ENCODE data around the gene CHST2.

CHST2 gene

DNA sequence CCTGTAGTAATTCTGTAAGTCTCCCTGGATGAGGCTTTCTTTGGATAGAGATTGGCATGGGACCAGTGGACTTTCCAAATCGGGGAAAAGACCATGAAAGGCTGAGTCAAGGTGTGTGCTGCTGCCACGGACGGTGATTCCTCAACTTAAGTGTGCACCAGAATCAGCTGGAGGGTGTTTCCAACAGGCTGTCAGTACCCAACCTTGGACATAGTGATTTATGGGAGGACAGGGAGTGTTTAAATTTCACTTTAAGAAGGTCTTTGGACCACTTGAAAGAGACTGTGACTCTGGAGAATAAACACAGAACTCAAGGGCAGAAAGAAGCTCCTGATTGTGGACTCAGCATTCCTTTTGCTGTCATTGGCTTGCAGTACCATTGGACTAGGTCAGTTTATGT lies 20.4 kb upstream of the CHST2 start:
- DNase-seq: no peak

DNA sequence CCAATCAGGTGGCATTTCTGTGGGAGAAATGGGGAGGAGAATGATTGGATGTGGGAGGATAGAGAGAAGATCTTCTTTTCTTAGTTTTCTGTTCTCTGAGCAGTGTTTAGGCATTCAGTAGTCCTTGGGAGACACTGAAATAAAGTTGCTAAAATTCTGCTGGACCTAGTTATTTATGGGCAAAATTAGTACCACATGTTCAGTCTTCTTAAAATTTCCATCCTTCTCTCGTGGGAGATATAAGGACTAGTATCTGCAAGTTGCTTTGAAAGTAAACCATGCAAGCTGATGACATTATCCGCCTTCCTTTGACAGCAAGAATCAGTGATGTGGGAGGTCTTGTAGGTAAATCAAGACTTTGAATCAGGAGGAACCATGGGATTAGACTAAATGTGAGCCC lies 19.9 kb upstream of the CHST2 start:
- DNase-seq: no peak

DNA sequence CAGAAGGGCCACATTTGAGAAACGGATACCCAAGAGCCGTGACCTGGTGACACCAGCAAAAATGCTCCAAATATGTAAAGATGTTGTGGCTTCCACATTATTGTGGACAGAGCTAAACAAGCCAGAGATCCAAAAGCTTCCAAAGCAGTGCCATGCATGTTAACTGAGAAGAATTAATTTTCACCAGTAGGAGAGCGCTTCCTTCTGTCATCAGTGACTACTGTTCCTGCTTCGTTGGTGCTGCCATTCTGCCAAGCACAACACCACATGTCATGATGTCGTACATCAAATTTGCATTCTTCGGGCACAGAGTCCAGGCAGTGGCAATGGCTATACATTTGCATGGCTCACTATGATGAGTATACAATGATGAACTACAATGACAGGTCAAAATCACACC lies 19.1 kb upstream of the CHST2 start:
- DNase-seq: no peak

DNA sequence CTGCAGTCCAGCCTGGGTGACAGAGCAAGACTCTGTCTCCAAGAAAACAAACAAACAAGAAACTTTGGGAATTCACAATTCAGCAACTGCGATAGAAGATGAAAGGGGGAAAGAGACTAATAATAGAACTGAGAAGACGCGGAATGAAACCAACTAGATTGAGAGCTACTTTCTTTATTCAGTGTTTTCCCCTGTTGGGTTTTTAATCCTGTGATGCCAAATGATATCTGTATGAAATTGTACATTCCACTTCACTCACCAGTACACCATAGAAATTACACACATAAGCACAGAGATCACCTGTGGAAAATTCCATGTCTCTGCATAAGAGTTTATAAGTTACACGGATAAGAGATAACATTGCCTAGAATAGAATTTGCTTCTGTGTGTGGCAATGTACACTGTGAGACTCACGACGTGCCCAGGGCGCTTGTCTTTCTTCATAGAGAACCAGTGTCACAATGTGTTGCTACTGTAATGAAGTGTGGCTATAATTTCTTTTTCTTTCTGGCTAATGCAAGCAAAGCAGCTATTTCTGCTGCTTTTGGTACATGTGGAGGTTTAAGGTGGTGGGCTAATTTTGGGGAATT lies 17.7 kb upstream of the CHST2 start:
- DNase-seq: no peak

DNA sequence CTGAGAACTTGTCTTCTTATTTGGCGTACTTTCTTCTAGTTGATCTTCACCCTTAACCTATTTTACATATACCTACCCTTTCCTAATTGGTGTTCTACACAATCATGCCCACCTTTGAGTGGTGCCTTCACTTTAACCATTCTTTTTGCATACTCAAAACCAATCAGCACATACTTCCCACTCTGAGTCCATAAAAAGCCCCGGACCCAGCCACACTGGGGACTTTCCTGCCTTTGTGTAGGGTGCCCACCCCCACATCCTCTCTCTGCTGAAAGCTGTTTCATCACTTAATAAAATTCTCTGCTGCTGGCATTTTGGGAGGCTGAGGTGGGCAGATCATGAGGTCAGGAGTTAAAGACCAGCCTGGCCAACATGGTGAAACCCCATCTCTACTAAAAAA lies 15.9 kb upstream of the CHST2 start:
- no peak for DNase-seq

DNA sequence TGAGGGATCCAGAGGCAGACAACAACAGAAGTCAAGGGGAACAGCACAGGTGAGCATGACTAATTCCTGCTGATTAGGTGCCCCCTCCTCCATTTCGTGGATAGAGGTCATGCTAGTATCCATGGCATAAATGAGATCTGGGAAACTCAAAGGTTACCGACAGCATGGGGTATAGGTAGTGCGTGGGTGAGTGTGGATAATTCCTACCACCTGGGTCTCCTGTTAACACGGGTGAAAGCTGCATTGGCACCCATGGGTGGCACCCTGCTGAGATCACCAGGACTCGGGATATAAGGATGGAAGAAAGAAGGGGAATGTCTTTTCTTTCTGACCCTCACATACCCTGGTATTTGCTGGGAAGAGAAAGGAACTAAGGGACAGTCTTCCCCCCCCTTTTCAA lies 14.4 kb upstream of the CHST2 start:
- no peak for DNase-seq

DNA sequence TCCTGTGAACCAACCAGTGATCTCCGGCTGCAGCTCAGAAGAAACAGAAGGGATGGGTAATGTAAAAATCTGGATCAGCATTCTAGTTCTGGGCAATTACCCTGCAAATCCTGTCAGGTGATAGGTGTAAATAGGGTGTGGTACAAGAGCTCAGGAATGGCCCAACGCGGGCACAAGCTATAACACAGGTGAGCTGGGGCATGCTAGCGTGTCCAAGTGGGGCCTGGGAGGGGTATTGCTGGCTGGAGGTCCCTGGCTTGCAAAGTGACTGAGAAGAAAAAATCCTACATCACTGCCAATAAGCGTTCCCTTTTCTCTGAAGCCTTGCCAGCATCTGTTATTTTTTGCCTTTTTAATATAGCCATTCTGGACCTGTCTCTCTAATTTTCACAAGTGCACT lies 9.7 kb upstream of the CHST2 start:
- DNase-seq: no peak

DNA sequence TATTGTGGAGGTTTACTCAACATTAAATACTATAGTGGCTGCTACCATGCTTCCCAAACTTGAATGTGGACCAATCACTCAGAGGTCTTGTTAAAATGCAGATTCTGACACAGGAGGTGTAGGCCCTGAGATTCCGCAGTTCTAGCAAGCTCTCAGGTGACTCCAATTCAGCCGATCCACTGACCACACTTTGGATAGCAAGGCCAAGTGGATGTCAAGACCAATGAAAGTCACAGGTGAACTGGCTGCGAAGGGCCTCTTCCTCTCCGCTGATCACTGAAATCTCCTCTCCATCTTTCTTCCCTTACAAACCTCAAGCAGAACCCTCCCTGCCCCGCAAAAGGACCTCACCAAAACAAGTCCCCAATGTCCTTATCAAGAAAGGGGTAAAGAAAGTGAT lies 9.2 kb upstream of the CHST2 start:
- DNase-seq: no peak

DNA sequence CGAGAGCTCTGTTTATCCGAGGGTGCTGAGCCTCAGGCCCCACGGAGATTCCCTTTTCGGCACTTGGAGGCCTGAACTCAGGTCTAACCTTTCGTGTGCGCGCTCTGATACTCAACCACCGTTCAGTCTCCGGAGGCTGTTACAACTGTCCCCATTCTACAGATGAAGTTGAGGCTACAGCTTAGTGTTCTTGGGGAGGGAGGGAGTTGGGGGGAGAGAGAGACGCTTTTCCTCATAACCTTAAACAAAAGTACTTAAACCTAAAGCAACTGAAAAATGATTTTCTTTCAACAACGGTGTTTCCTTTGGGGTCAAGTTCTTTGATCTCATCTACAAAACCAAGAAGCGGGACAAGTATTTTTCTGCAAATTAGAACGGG lies 952 bp upstream of the CHST2 start:
- DNase-seq: no peak

DNA sequence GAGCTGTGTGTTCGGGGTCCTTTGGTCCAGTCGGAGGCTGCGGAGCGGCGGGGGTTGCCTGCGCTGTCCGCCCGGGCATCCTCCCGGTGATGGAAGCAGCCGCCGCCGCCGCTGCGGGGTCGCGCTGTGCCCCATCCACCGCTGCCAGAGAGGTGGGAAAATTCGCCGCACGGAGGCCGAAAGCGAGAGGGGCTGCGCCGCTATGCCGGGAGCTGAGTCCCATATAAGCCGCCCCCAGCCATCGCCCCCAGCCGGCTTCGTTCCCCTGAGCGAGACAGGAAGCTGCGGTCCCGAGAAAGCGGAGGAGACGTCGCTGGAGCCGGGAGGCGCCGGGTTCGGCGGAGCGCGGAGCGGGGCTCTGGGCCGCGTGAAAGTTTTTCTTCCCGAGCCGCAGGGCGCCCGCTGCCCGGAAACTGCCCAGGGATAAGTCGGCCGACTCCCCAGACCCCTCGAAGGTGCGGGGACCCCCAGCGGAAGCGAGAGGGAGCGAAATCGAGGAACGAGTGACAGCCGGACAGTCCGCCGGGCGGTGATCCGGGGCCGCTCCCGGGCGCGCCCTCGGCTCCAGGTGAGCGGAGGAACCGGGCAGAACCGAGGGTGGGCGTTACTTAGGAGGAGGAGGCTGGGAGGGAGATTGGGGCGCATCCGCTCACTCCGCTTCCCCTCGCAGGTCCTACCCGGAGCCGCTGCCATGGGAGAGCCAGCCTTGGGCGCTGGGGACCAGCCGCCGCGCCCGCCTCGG lies 574 bp downstream of the CHST2 start:
- peak; percentile 49 for DNase-seq

DNA sequence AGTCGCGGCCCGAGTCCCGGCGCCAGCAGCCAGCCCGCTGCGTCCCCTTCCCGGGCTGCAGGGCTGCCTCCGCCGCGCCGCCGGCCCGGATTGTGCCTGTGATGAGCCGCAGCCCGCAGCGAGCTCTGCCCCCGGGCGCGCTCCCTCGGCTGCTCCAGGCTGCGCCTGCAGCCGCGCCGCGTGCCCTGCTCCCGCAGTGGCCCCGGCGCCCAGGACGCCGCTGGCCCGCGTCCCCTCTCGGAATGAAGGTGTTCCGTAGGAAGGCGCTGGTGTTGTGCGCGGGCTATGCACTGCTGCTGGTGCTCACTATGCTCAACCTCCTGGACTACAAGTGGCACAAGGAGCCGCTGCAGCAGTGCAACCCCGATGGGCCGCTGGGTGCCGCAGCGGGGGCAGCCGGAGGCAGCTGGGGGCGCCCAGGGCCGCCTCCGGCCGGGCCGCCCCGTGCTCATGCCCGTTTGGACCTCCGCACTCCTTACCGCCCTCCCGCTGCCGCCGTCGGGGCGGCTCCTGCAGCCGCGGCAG lies 1.2 kb downstream of the CHST2 start:
- no peak for DNase-seq

DNA sequence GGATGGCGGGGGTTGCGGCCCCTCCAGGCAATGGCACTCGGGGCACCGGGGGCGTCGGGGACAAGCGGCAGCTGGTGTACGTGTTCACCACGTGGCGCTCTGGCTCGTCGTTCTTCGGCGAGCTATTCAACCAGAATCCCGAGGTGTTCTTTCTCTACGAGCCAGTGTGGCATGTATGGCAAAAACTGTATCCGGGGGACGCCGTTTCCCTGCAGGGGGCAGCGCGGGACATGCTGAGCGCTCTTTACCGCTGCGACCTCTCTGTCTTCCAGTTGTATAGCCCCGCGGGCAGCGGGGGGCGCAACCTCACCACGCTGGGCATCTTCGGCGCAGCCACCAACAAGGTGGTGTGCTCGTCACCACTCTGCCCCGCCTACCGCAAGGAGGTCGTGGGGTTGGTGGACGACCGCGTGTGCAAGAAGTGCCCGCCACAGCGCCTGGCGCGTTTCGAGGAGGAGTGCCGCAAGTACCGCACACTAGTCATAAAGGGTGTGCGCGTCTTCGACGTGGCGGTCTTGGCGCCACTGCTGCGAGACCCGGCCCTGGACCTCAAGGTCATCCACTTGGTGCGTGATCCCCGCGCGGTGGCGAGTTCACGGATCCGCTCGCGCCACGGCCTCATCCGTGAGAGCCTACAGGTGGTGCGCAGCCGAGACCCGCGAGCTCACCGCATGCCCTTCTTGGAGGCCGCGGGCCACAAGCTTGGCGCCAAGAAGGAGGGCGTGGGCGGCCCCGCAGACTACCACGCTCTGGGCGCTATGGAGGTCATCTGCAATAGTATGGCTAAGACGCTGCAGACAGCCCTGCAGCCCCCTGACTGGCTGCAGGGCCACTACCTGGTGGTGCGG lies 1.9 kb downstream of the CHST2 start:
- DNase-seq: no peak

DNA sequence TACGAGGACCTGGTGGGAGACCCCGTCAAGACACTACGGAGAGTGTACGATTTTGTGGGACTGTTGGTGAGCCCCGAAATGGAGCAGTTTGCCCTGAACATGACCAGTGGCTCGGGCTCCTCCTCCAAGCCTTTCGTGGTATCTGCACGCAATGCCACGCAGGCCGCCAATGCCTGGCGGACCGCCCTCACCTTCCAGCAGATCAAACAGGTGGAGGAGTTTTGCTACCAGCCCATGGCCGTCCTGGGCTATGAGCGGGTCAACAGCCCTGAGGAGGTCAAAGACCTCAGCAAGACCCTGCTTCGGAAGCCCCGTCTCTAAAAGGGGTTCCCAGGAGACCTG lies 2.5 kb downstream of the CHST2 start:
- DNase-seq: no peak

DNA sequence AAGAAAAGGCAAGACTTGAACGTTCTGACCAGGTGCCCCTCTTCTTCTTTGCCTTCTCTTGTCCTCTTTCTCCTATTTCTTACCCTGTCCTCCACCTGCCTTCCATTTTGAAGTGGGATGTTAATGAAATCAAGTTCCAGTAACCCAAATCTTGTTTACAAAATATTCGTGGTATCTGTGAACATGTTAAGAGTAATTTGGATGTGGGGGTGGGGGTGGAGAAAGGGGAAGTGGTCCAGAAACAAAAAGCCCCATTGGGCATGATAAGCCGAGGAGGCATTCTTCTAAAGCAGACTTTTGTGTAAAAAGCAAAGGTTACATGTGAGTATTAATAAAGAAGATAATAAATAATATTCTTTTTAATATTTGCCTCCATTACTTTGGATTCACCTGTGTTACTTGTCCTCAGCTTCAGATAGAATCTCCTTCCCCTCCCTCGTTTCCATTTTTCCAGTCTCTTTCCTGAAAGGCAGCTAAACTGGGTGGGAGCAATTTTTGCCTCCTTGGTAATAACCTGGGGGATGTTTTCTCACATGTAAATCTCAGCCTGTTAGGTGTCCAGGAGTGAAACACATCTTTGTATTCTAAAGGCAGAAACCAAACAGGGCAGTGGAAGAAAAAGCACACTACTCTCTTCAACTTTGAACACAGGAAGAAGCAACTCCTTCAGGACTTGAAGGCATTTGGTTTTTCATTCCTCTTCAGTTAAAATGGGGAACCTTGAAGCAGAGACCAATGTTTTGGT lies 3.2 kb downstream of the CHST2 start:
- no peak for DNase-seq

DNA sequence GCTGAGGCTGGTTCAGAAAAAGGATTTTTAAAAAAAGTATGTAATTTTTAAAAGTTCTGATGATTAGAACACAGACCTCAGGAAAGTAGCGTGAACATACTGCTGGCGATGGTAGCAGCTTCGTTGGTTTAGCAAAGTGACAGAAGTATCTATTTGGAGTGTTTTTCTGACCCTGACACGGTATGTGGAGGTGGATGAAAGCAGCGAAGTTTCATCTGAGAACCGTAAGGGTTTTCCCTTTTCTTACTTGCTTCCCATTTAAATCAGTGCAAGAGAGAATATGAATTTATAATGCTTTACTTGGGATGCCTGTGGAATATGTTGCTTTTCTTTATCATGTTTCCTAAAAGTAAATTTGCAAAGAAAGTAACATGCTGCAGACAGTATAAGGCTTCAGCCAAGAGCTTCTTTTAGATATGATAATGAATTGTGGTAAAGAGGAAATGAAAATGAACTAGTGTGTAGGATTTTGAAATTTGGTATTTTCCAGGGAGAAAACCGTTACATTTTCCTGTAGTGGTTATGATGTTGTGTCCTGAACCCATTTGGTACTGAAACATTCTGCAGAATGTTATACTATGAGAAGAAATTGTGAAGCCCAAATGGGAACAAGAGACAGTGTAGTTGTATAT lies 3.9 kb downstream of the CHST2 start:
- DNase-seq: no peak

DNA sequence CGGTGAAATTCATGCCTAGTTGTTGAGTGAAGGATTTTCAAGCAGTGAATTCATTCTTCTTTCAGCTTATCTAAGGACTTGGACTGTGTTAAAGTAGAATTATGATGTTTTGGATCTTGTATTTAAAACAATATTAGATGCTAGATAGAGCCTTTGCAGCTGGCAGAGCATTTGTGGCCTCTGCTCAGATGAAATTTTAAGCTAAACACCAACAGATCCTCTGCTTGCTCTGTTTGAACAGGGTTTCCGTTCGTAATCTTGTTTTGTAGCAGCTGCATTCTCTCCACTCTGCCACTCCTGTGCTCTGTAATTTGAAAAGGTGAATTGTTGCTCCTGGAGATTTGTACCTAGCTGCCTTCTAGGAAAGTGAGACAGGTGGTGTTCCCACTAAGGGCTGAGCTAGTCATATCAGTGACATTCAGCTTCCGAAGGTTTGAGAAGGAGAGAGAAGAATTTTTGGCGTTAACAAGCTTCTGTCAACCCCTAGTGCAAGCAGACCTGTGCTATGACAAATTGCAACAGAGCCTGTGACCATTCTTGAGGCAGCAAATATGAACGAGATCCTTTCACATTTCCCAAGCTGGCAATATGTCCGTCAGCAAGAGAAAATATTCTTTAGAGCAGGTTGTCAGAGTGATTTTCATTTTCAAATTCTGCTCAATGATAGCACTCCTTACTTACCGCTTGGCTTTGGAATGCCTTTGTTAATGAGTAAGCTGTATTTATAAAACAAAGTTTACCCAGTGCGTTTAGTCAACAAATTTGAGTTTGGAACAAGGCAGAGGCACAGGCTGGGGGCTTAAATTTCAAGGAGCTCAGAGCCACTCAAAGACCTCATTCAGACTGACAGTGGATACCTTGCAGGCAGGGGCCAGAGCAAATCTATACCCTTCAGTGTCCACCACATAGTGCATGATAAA lies 5.3 kb downstream of the CHST2 start:
- DNase-seq: no peak

DNA sequence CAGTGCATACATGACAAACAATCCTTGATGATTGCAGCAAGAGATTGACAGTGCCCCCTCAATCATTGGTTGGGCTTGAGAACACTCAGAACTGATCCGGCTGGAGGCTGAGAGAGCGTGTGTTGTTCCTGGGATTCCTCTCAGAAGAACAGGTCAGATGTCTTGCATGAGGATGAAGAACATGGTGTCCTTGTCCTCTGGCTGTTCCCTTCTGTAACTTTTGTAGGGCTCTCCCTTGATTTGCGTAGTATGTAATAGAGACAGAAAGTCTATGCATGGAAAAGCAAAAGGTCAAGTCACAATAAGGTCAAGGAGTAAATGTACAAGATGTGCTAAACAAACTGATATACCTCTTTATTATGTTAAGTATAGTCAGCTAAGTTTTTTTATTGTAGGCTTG lies 8.2 kb downstream of the CHST2 start:
- no peak for DNase-seq

DNA sequence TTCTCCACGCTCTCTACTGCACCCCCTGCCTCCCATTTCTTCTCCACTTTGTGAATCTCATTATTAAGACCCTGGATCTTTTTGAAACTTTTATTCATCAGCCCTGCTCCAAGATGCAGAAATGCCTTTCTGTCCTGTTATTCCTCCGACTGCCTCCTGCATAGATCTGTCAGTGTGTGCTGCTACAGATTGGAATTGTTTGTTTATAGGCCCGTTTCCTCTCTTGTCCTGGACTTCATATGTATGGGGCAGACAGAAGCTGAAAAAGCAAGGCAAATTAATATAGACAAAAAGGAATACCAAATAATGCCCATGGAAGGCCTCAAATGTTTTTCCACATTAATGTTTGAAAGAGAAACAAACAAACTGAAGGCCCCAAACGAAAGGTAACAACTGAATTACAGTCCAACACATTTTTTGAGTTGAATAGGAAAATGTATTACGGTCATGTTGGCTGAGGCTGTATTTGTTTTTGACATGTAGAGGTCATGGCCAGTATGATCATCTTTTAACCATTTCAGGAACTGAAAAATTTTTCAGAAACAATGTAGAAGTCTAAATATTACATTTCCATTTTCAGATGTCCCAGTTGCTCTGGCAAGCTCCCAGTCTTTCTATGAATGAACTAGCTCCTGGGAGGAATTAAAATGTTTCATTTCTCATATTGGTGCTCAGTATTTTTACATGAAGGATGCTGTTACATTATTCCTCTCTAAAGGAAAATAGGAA lies 8.8 kb downstream of the CHST2 start:
- DNase-seq: no peak

DNA sequence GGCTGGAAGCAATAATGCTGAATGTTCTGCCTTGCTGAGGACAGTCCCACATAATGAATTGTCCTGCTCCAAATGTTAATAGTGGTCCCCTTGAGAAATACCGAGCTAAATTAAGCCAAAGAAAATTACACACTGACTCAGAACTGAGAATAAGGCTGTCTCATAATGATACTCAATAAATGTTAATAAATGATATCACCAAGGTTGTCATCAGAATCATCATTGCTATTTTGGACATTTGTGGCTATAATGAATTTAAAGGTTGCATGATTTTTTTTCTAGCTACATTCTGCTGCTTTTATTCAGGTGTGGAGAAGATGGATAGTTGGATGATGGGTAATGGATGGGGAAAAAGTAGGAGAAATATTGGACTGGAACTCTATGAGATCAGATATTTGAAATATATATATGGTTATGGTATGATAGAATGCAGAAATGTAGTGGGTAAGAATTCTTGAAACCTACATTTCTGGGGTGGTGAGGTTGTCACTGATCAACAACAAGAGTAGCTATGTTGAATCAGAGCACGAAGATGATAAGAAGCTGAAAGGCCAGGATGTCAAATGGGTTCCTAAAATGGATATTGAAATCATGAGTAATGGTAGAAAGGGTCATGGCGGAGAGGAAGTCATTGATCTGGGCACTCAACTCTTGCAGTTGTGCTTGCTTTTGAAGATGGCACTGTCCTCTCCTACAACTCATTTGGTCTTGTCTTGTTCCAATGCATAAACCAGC lies 12.8 kb downstream of the CHST2 start:
- no peak for DNase-seq

DNA sequence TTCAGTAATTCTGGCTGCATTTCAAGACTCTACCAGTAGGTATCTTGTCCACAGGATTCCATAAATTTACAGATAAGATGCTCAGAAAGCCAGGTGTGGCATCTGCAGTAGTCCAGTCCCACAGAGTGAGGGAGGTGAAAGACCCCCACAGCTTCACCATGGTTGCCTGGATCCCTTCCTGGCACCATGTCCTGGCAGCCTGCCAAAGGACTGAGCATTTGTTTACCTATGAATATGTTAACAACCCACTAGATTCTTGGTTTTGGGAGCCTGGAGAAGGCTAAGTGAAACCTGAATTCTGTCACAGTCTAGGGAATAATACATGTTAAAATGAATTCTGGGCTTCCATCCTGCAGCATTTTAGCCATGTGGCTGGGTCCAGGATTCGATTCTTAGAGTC lies 14.9 kb downstream of the CHST2 start:
- DNase-seq: no peak
